SJSA1 (cell line): ENCODE results near the gene CHAD. TPM values are rescaled to one million over a fixed set of nuclear protein-coding genes. Genes with fewer than 3 reads are reported as not detected.
"Not testable (repeated sequence)": the region's sequence is repeated elsewhere in the genome, so short reads cannot be mapped to it uniquely, and the experiment has no call there.

Source experiments
- DNase-seq, 2 experiments: peaks; one replicate each; pipeline ENCODE4 v3.0.0-alpha.2; 2015 to 2020; ENCODE audit warnings: low spot score in 2 of 2, low read depth in 1 of 2
- H3K27ac ChIP-seq: fragments of 250-450 bp; sonication (Bioruptor Pico); 2 replicates; pipeline ENCODE4 v1.5.1; 2020; ENCODE audit warnings: mild to moderate bottlenecking, moderate library complexity
- H3K27me3 ChIP-seq: fragments of 250-450 bp; sonication (Bioruptor Pico); replicated peaks from 2 replicates; pipeline ENCODE4 v1.5.1; 2020; ENCODE audit warnings: mild to moderate bottlenecking, moderate library complexity
- H3K36me3 ChIP-seq: fragments of 250-450 bp; sonication (Bioruptor Pico); 2 replicates; pipeline ENCODE4 v1.5.1; 2020; ENCODE audit warnings: mild to moderate bottlenecking
- H3K4me1 ChIP-seq: fragments of 250-450 bp; sonication (Bioruptor Pico); replicated peaks from 2 replicates; pipeline ENCODE4 v1.6.1; 2021; ENCODE audit warnings: mild to moderate bottlenecking
- H3K4me3 ChIP-seq: fragments of 250-450 bp; sonication (Bioruptor Pico); 2 replicates; pipeline ENCODE4 v1.5.1; 2020; ENCODE audit warnings: mild to moderate bottlenecking
- H3K9me3 ChIP-seq: fragments of 250-450 bp; sonication (Bioruptor Pico); replicated peaks from 2 replicates; pipeline ENCODE4 v1.5.1; 2020; ENCODE audit warnings: mild to moderate bottlenecking
- total RNA-seq: library from RNA; depleted of rRNA; stranded (reverse); fragments of >200 nt; shearing (Covaris generic); gene quantifications from 2 replicates; pipeline ENCODE4 v1.2.3, GENCODE V29; 2014

CHAD gene
- total RNA-seq, 1 experiment from 2014 or later, result not detected

GRCh38 chr17:50475775-50476544 lies 7.3 kb upstream of the CHAD start:
- not testable (repeated sequence) for H3K4me3 ChIP-seq, H3K4me1 ChIP-seq, DNase-seq, H3K27ac ChIP-seq, H3K27me3 ChIP-seq, H3K9me3 ChIP-seq
- peaks cover 19% of the 10 kb centered on the region; the same call in 1 of the 2 replicates for H3K36me3 ChIP-seq

GRCh38 chr17:50475362-50475761 lies 6.7 kb upstream of the CHAD start:
- Histone ChIP-seq H3K4me3 (no peak overlapping the region), H3K9me3 (no peaks in the 10 kb centered on the region), H3K36me3 (peaks cover 19% of the 10 kb centered on the region; the same call in 1 of the 2 replicates), H3K4me1 (peaks cover 10% of the 10 kb centered on the region), H3K27me3 (no peaks in the 10 kb centered on the region), H3K27ac (no peak overlapping the region)
- no peak for DNase-seq

DNA sequence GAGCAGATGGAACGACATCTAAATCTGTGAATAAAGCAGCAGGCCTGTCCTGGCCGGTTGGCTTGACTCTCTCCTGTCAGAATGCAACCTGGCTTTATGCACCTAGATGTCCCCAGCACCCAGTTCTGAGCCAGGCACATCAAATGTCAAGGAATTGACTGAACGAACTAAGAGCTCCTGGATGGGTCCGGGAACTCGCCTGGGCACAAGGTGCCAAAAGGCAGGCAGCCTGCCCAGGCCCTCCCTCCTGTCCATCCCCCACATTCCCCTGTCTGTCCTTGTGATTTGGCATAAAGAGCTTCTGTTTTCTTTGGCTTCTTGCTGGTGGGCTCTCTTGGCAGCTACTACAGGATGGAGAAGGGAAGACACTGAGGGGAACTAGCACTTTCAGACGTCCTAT lies 5.8 kb upstream of the CHAD start:
- no peak for DNase-seq

DNA sequence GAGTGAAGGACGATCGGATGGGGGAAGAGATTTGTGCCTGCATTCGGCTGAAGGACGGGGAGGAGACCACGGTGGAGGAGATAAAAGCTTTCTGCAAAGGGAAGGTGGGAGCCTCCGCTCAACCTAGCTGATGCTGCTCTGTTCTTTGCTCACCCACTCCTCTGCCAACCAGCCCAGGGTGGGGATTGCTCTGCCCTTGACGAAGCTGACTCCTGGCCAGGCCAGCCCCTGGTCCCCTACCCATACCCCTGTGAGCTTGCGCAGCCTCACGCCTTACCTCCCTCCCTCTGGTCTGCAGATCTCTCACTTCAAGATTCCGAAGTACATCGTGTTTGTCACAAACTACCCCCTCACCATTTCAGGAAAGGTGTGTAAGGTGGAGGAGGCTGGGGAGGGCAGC lies 5.2 kb upstream of the CHAD start:
- Histone ChIP-seq H3K9me3 (no peaks in the 10 kb centered on the region), H3K27me3 (peaks cover 3% of the 10 kb centered on the region), H3K4me1 (peaks cover 6% of the 10 kb centered on the region; the same call in 1 of the 2 replicates), H3K36me3 (peaks cover 13% of the 10 kb centered on the region; the same call in 1 of the 2 replicates), H3K27ac (no peak overlapping the region), H3K4me3 (no peak overlapping the region)
- peak in 1 of 2 experiments; percentile 40 for DNase-seq

More for the DNA sequence above, 5.8 kb upstream of the CHAD start:
- Histone ChIP-seq H3K27me3 (no peaks in the 10 kb centered on the region), H3K9me3 (no peaks in the 10 kb centered on the region), H3K4me1 (peaks cover 6% of the 10 kb centered on the region), H3K36me3 (peaks cover 13% of the 10 kb centered on the region; the same call in 1 of the 2 replicates), H3K4me3 (no peak overlapping the region), H3K27ac (no peak overlapping the region)

DNA sequence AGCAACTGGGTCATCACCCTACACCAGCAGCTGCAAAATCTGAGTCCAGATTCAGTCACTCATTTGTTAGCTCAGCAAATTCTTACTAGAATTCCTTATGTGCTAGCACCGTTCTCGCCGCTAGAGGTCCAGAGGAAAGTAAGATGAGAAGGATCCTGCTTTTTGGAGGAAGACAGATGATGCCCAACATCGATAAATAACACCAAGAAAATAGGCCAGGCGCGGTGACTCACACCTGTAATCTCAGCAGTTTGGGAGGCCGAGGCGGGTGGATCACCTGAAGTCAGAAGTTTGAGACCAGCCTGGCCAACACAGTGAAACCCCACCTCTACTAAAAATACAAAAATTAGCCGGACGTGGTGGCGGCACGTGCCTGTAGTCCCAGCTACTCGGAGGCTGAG lies 4.1 kb upstream of the CHAD start:
- not testable (repeated sequence) for H3K9me3 ChIP-seq, H3K27ac ChIP-seq, H3K4me3 ChIP-seq, H3K4me1 ChIP-seq
- peak in 1 of 2 experiments; percentile 57 for DNase-seq
- Histone ChIP-seq H3K36me3 (peaks cover 13% of the 10 kb centered on the region; the same call in 1 of the 2 replicates), H3K27me3 (peaks cover 14% of the 10 kb centered on the region)

DNA sequence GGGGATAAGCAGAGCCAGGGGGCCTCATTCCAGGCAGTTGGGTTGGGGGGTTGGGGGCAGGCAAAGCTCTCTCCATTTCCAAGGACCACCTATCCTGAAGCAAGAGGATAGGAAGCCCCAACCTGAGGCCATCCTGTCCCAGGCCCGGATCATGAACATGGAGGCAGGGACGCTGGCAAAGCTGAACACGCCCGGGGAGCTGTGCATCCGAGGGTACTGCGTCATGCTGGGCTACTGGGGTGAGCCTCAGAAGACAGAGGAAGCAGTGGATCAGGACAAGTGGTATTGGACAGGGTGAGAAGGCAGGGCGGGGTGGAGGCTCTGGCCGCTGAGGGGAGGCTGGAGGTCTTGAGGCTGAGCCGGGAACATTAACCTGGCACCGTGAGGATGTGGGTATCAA lies 3.6 kb upstream of the CHAD start:
- peak in 1 of 2 experiments; percentile 41 for DNase-seq

DNA sequence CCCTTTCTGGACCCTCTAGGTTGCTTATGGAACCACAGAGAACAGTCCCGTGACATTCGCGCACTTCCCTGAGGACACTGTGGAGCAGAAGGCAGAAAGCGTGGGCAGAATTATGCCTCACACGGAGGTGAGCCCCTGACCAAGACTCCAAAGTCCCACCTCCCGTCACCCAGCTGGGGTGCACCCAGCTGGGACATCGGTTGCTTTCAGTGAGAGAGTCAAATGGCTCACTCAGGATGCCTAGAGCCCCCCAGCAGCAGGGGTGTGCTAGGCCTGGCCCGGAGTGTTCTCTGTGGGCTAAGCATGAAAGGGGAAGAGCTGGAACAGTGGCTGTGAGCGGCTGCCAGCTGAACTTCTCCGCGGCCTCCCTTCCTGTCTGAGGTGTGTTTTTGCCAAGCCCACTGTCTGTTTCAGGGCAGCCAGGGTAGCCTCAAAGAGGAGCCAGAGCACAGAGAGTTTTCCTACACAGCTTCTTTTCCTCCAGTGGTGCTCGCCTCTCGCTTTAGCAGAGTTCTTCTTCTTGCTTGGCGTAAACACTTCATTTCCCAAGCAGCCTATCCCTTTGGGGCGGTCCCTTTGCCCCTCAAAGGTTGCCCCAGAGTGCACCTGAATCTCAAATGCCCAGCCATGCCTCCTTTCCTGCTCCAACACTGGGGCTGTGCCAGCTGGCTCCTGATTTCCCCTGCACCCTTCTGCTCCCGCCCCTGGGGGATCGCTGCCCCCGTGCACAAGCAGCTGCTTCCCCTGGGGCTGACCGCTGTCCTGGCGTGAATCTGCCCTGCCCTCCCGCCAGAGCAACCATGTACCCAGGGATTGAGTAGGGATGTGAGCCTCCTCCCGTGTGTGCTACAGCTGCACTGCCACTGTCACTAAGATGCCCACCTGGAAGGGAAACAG lies 2.6 kb upstream of the CHAD start:
- Histone ChIP-seq H3K4me3 (no peak overlapping the region), H3K9me3 (no peaks in the 10 kb centered on the region), H3K27me3 (peaks cover 17% of the 10 kb centered on the region), H3K4me1 (peaks cover 7% of the 10 kb centered on the region), H3K27ac (no peak overlapping the region), H3K36me3 (peaks cover 13% of the 10 kb centered on the region; the same call in 1 of the 2 replicates)
- DNase-seq, result no peak

More for the DNA sequence above, 3.6 kb upstream of the CHAD start:
- Histone ChIP-seq H3K36me3 (peaks cover 13% of the 10 kb centered on the region; the same call in 1 of the 2 replicates), H3K9me3 (no peaks in the 10 kb centered on the region), H3K27ac (no peak overlapping the region), H3K4me1 (peaks cover 7% of the 10 kb centered on the region), H3K4me3 (no peak overlapping the region), H3K27me3 (peaks cover 17% of the 10 kb centered on the region)

GRCh38 chr17:50470426-50470825 lies 1.7 kb upstream of the CHAD start:
- H3K9me3 ChIP-seq, result no peaks in the 10 kb centered on the region
- H3K36me3 ChIP-seq, result peaks cover 13% of the 10 kb centered on the region; the same call in 1 of the 2 replicates
- no peak for DNase-seq
- H3K27me3 ChIP-seq, result peaks cover 17% of the 10 kb centered on the region
- H3K27ac ChIP-seq, result no peak overlapping the region
- H3K4me1 ChIP-seq, result peaks cover 7% of the 10 kb centered on the region
- H3K4me3 ChIP-seq, result no peak overlapping the region

GRCh38 chr17:50469671-50470305 lies 1.1 kb upstream of the CHAD start:
- Histone ChIP-seq H3K27ac (no peak overlapping the region), H3K4me3 (no peak overlapping the region), H3K4me1 (peaks cover 7% of the 10 kb centered on the region), H3K9me3 (no peaks in the 10 kb centered on the region), H3K27me3 (peaks cover 17% of the 10 kb centered on the region), H3K36me3 (peaks cover 13% of the 10 kb centered on the region; the same call in 1 of the 2 replicates)
- DNase-seq, result no peak

DNA sequence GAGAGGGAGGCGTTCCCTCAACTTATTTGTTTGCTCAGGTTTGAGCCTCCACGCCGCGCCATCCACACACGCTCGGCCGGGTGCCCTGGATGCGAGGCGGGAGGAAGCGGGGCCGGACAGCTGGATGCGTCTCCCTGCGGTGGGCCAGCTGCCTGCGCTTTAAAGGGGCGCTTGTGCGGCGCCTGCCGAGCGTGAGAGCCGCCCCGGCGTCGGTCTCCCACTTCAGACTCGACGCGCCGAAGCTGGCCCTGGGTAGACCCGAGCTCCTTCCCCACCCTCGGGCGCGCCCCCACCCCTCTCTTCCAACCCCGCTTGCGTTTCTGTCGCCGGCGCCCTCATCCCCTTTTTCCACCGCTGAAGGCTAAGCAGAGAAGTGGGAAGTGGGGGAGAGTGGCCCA lies 527 bp upstream of the CHAD start:
- Histone ChIP-seq H3K27ac (no peak overlapping the region), H3K4me3 (no peak overlapping the region), H3K4me1 (peaks cover 7% of the 10 kb centered on the region), H3K27me3 (peaks cover 17% of the 10 kb centered on the region), H3K36me3 (peaks cover 13% of the 10 kb centered on the region; the same call in 1 of the 2 replicates), H3K9me3 (no peaks in the 10 kb centered on the region)
- no peak for DNase-seq

- DNase-seq, result no peak
- Histone ChIP-seq H3K4me3 (no peak overlapping the region), H3K27me3 (peaks cover 17% of the 10 kb centered on the region), H3K27ac (no peak overlapping the region), H3K4me1 (peaks cover 7% of the 10 kb centered on the region), H3K9me3 (no peaks in the 10 kb centered on the region), H3K36me3 (peaks cover 8% of the 10 kb centered on the region; the same call in 1 of the 2 replicates)
Measured at GRCh38 chr17:50467855-50468303, 801 bp downstream of the CHAD start.

DNA sequence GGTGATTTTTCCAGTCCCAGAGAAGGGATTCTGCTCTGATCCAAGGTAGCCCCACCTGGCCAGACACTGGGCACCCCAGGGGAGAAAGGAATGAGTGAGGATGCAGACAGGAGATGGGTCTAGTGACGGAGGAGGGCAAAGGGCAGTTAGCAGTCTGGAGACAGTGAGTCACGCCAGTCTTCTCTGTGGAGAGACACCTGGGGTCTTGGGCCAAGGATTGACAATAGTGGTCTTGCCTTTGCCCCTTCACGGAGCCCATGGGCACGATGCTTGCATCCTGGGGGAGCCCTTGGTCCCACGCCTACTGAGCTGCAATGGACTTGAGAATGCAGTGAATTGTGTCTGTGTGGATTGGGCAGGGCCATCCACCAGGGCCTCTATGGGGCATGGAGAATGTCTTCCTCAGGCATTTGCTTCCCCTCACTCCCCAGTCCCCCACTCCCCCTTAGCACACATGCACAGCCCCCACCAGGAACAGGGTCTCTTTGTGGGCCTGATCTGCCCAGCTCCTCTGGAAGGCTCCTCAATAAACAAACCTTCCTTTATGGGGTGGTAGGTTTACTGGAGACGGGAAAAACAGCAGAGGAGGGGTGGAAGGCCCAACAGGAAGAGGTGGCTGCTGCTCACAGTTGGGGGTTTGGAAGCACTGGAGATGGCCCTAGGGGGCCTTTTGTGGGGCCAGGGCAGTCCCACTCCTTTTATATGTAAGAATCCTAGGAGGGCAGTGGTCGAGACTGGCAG lies 1.4 kb downstream of the CHAD start:
- Histone ChIP-seq H3K4me1 (peaks cover 7% of the 10 kb centered on the region), H3K9me3 (no peaks in the 10 kb centered on the region), H3K27me3 (peaks cover 17% of the 10 kb centered on the region), H3K4me3 (no peak overlapping the region), H3K27ac (no peak overlapping the region), H3K36me3 (peaks cover 4% of the 10 kb centered on the region; the same call in 1 of the 2 replicates)
- no peak for DNase-seq
